Measurements from ENCODE around the gene PPP1R13B. TPM values are rescaled to one million over a fixed set of nuclear protein-coding genes. Genes with fewer than 3 reads are reported as not detected.

PPP1R13B gene
- polyA plus RNA-seq, 1 of the 3 experiments (the other 2 are of a cell fraction), result 5.7 TPM

DNA sequence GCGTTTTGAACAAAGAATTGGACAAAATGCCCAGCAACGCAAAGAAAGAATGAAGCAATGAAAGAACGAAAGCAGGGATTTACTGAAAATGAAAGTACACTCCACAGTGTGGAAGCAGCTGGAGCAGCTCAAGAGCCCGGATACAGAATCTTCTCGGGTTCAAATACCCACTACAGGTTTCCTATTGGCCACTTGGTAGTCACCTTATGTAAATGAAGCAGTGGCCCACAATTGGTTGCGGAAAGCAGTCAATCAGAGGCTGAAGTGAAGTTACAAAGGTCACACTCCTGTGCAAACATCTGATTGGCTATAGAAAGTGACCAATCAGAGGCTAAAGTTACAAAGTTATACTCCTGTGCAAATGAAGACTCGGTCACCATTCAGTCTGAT lies 15.0 kb upstream of the PPP1R13B start:
- Histone ChIP-seq H3K27ac (ENCODE audit: low read depth in 2 of 2, low read length in 1 of 2) (no peak overlapping the region), H3K79me2 (ENCODE audit: insufficient read depth) (no peaks in the 10 kb centered on the region), H4K20me1 (ENCODE audit: insufficient read depth) (no peaks in the 10 kb centered on the region), H3F3A (replicated peaks; ENCODE audit: insufficient read depth) (no peaks in the 10 kb centered on the region), H3K9me3 (no peaks in the 10 kb centered on the region), H3K4me2 (no peak overlapping the region), H3K9ac (no peak overlapping the region), H3K36me3 (replicated peaks in 1 of 2; ENCODE audit: control insufficient read depth in 1 of 2, insufficient read depth in 2 of 2, low read length in 1 of 2) (no peaks in the 10 kb centered on the region), H3K4me1 (ENCODE audit: control insufficient read depth in 1 of 2, insufficient read depth in 2 of 2, low read depth in 1 of 2, low read length in 1 of 2) (peaks cover 0 to 2% of the 10 kb centered on the region in 2 experiments; a peak in 1 of 4 replicates), H2AFZ (ENCODE audit: low read depth) (no peak overlapping the region), H3K9me2 (no peaks in the 10 kb centered on the region), H3K4me3 (ENCODE audit: low read depth in 2 of 2, low read length in 1 of 2) (no peak overlapping the region), H3K27me3 (ENCODE audit: insufficient read depth) (no peaks in the 10 kb centered on the region; the same call in 1 of the 2 replicates)
- 85% methylated on average over 7 of the region's 7 CpGs for WGBS (ENCODE audit: low lambda C conversion rate)
- DNase-seq, result no peak
- POLR2A ChIA-PET, result no interaction called here
- TF ChIP-seq EZH2phosphoT487 (IDR thresholded peaks at IDR 0.05; ENCODE audit: borderline replicate concordance, low read depth) (no peak), MEF2A (IDR thresholded peaks at IDR 0.05; ENCODE audit: borderline replicate concordance, low read depth) (no peak), EP300 (IDR thresholded peaks at IDR 0.05; ENCODE audit: borderline replicate concordance in 1 of 2, low read depth in 1 of 2, low read length in 1 of 2) (no peak), TEAD4 (IDR thresholded peaks at IDR 0.05; ENCODE audit: borderline replicate concordance, insufficient read depth) (no peak), GATA2 (CRISPR knock-in tag; IDR thresholded peaks at IDR 0.05) (no peak), SIN3A (IDR thresholded peaks at IDR 0.05; ENCODE audit: borderline replicate concordance, low read depth, low read length) (no peak), CHD2 (IDR thresholded peaks at IDR 0.05; ENCODE audit: low read length, partially characterized antibody) (no peak), YY1 (IDR thresholded peaks at IDR 0.05; ENCODE audit: low read depth) (no peak), POLR2AphosphoS5 (IDR thresholded peaks at IDR 0.05; ENCODE audit: low read depth, low read length) (no peak), SMC3 (IDR thresholded peaks at IDR 0.05; ENCODE audit: low read depth, low read length) (no peak)
- TF ChIP-seq, protein P1, sequence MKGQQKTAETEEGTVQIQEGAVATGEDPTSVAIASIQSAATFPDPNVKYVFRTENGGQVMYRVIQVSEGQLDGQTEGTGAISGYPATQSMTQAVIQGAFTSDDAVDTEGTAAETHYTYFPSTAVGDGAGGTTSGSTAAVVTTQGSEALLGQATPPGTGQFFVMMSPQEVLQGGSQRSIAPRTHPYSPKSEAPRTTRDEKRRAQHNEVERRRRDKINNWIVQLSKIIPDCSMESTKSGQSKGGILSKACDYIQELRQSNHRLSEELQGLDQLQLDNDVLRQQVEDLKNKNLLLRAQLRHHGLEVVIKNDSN (IDR thresholded peaks at IDR 0.05; ENCODE audit: borderline replicate concordance, low read depth), result no peak
- TF ChIP-seq, protein P2, sequence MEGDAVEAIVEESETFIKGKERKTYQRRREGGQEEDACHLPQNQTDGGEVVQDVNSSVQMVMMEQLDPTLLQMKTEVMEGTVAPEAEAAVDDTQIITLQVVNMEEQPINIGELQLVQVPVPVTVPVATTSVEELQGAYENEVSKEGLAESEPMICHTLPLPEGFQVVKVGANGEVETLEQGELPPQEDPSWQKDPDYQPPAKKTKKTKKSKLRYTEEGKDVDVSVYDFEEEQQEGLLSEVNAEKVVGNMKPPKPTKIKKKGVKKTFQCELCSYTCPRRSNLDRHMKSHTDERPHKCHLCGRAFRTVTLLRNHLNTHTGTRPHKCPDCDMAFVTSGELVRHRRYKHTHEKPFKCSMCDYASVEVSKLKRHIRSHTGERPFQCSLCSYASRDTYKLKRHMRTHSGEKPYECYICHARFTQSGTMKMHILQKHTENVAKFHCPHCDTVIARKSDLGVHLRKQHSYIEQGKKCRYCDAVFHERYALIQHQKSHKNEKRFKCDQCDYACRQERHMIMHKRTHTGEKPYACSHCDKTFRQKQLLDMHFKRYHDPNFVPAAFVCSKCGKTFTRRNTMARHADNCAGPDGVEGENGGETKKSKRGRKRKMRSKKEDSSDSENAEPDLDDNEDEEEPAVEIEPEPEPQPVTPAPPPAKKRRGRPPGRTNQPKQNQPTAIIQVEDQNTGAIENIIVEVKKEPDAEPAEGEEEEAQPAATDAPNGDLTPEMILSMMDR (IDR thresholded peaks at IDR 0.05), result no peak
- CTCF ChIA-PET, result no interaction called here

GRCh38 chr14:103861413-103862392 lies 14.3 kb upstream of the PPP1R13B start:
- no peaks in the 10 kb centered on the region; the same call in 1 of the 2 replicates for H3K27me3 ChIP-seq (ENCODE audit: insufficient read depth)
- no peak overlapping the region for H3K4me2 ChIP-seq
- H3K9me2 ChIP-seq, result no peaks in the 10 kb centered on the region
- CTCF ChIA-PET, result no interaction called here
- no peaks in the 10 kb centered on the region for H3K79me2 ChIP-seq (ENCODE audit: insufficient read depth)
- H2AFZ ChIP-seq (ENCODE audit: low read depth), result no peak overlapping the region
- H3K36me3 ChIP-seq (replicated peaks in 1 of 2; ENCODE audit: control insufficient read depth in 1 of 2, insufficient read depth in 2 of 2, low read length in 1 of 2), result no peaks in the 10 kb centered on the region
- POLR2A ChIA-PET, result interaction anchor here (0.7 kb wide), 1 partner anchor 44 kb away, joined by 4 read pairs; no protein-coding TSS in a partner anchor
- peaks cover 0 to 2% of the 10 kb centered on the region in 2 experiments; a peak in 1 of 4 replicates for H3K4me1 ChIP-seq (ENCODE audit: control insufficient read depth in 1 of 2, insufficient read depth in 2 of 2, low read depth in 1 of 2, low read length in 1 of 2)
- H3F3A ChIP-seq (replicated peaks; ENCODE audit: insufficient read depth), result no peaks in the 10 kb centered on the region
- no peak overlapping the region for H3K9ac ChIP-seq
- no peak for DNase-seq
- 82% methylated on average over 10 of the region's 14 CpGs for WGBS (ENCODE audit: low lambda C conversion rate)
- H4K20me1 ChIP-seq (ENCODE audit: insufficient read depth), result no peaks in the 10 kb centered on the region
- H3K4me3 ChIP-seq (ENCODE audit: low read depth in 2 of 2, low read length in 1 of 2), result no peak overlapping the region
- no peak for TF ChIP-seq SMC3 (IDR thresholded peaks at IDR 0.05; ENCODE audit: low read depth, low read length)
- no peak for TF ChIP-seq MXI1 (IDR thresholded peaks at IDR 0.05; ENCODE audit: low read depth, low read length)
- TF ChIP-seq YY1 (IDR thresholded peaks at IDR 0.05; ENCODE audit: low read depth), result no peak
- no peak for TF ChIP-seq RCOR1 (IDR thresholded peaks at IDR 0.05; ENCODE audit: low read length)
- no peak for TF ChIP-seq SIN3A (IDR thresholded peaks at IDR 0.05; ENCODE audit: borderline replicate concordance, low read depth, low read length)
- TF ChIP-seq MEF2A (IDR thresholded peaks at IDR 0.05; ENCODE audit: borderline replicate concordance, low read depth), result no peak
- TF ChIP-seq GABPA (IDR thresholded peaks at IDR 0.05; ENCODE audit: low read depth), result no peak
- no peak for TF ChIP-seq FOXM1 (IDR thresholded peaks at IDR 0.05; ENCODE audit: low read depth)
- no peaks in the 10 kb centered on the region for H3K9me3 ChIP-seq
- H3K27ac ChIP-seq (ENCODE audit: low read depth in 2 of 2, low read length in 1 of 2), result no peak overlapping the region
